Measurements from ENCODE around the gene DHX30. TPM values are rescaled to one million over a fixed set of nuclear protein-coding genes. Genes with fewer than 3 reads are reported as not detected.

DHX30 gene
- total and polyA plus RNA-seq, 2 donors (not counting 1 experiment from before 2014, with no cell fraction given) = 27.4 to 47.1 TPM

DNA sequence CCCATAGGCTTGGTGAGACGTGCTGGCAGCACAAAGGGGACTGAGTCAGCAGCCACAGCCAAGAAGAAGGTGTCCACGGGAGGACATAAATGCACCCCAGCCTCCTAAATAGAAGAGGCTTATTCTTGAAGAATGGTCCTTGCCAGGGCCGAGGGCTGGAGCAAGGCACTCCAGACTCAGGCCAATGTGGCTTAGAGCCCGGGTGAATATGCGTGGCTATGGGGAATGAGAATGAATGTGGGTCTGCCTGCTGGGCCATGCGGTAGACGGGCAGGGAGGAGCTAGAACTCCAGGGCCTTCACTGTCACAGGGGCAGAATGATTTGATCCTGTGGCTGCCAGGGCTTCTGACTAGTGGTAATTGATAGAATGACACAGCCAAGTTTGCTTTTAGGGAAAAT lies 34.0 kb downstream of the DHX30 start:
- Histone ChIP-seq H3K9ac (ENCODE audit: insufficient read depth, low read length) (no peak overlapping the region), H3K4me3 (replicated peaks in 1 of 4; ENCODE audit: control extremely low read depth in 1 of 4, insufficient read depth in 1 of 4, low read depth in 3 of 4, low read length in 4 of 4) (no peak overlapping the region), H3K27ac (ENCODE audit: insufficient read depth, low read length) (no peak overlapping the region), H3K36me3 (ENCODE audit: control insufficient read depth, insufficient read depth, low read length) (peaks cover 25% of the 10 kb centered on the region), H3K4me1 (ENCODE audit: control insufficient read depth, extremely low read depth, insufficient read depth, low read length) (no peaks in the 10 kb centered on the region), H3K27me3 (ENCODE audit: control insufficient read depth, insufficient read depth, low read length) (no peaks in the 10 kb centered on the region), H2AFZ (ENCODE audit: low read length) (no peak overlapping the region), H3K9me3 (ENCODE audit: control insufficient read depth, insufficient read depth, low read depth, low read length) (no peaks in the 10 kb centered on the region), H3K4me2 (ENCODE audit: extremely low read depth, insufficient read depth, low read length) (no peak overlapping the region), H3K79me2 (ENCODE audit: control insufficient read depth, insufficient read depth, low read length) (peaks cover 2% of the 10 kb centered on the region), H4K20me1 (ENCODE audit: control insufficient read depth, extremely low read depth, insufficient read depth, low read length) (no peaks in the 10 kb centered on the region)
- no peak for TF ChIP-seq EZH2 (IDR thresholded peaks at IDR 0.05; ENCODE audit: low read length, missing control alignments)
- TF ChIP-seq, protein P1, sequence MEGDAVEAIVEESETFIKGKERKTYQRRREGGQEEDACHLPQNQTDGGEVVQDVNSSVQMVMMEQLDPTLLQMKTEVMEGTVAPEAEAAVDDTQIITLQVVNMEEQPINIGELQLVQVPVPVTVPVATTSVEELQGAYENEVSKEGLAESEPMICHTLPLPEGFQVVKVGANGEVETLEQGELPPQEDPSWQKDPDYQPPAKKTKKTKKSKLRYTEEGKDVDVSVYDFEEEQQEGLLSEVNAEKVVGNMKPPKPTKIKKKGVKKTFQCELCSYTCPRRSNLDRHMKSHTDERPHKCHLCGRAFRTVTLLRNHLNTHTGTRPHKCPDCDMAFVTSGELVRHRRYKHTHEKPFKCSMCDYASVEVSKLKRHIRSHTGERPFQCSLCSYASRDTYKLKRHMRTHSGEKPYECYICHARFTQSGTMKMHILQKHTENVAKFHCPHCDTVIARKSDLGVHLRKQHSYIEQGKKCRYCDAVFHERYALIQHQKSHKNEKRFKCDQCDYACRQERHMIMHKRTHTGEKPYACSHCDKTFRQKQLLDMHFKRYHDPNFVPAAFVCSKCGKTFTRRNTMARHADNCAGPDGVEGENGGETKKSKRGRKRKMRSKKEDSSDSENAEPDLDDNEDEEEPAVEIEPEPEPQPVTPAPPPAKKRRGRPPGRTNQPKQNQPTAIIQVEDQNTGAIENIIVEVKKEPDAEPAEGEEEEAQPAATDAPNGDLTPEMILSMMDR (conservative IDR thresholded peaks at IDR 0.05 in 1 of 2, IDR thresholded peaks at IDR 0.05 in 1 of 2; ENCODE audit: low read depth in 1 of 2, low read length in 2 of 2) = no peak
- no peak for DNase-seq (ENCODE audit: low read depth in 2 of 2)

DNA sequence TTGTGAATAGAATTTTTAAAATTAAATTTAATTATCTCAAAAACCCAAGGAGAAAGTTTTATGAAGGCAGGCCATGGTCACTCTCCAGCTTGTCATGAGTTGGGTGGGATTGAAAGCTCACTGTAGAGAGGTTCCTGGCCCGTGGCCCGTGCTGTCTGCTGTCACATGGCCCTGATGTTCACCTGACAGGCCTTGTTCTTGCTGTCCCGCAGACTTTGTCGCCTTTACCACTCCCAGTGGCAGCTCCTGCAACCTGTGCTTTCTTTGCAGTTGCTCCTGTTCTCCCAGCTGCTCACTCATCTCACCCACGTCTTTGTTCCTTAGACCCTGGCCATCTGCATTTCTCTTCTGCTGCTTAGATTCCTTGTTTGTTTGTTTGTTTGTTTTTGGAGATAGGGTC lies 35.6 kb downstream of the DHX30 start:
- no peak for DNase-seq (ENCODE audit: low read depth in 2 of 2)
- H3K27me3 ChIP-seq (ENCODE audit: control insufficient read depth, insufficient read depth, low read length) = no peaks in the 10 kb centered on the region
- H3K9ac ChIP-seq (ENCODE audit: insufficient read depth, low read length) = no peak overlapping the region
- H3K4me2 ChIP-seq (ENCODE audit: extremely low read depth, insufficient read depth, low read length) = no peak overlapping the region
- H3K79me2 ChIP-seq (ENCODE audit: control insufficient read depth, insufficient read depth, low read length) = peaks cover 2% of the 10 kb centered on the region
- TF ChIP-seq EZH2 (IDR thresholded peaks at IDR 0.05; ENCODE audit: low read length, missing control alignments) = no peak
- TF ChIP-seq, protein P1 (conservative IDR thresholded peaks at IDR 0.05 in 1 of 2, IDR thresholded peaks at IDR 0.05 in 1 of 2; ENCODE audit: low read depth in 1 of 2, low read length in 2 of 2) = no peak
- no peak overlapping the region for H2AFZ ChIP-seq (ENCODE audit: low read length)
- H3K36me3 ChIP-seq (ENCODE audit: control insufficient read depth, insufficient read depth, low read length) = peaks cover 29% of the 10 kb centered on the region
- H3K4me1 ChIP-seq (ENCODE audit: control insufficient read depth, extremely low read depth, insufficient read depth, low read length) = no peaks in the 10 kb centered on the region
- H3K27ac ChIP-seq (ENCODE audit: insufficient read depth, low read length) = no peak overlapping the region
- no peak overlapping the region for H3K4me3 ChIP-seq (replicated peaks in 1 of 4; ENCODE audit: control extremely low read depth in 1 of 4, insufficient read depth in 1 of 4, low read depth in 3 of 4, low read length in 4 of 4)
- H3K9me3 ChIP-seq (ENCODE audit: control insufficient read depth, insufficient read depth, low read depth, low read length) = no peaks in the 10 kb centered on the region
- H4K20me1 ChIP-seq (ENCODE audit: control insufficient read depth, extremely low read depth, insufficient read depth, low read length) = no peaks in the 10 kb centered on the region

DNA sequence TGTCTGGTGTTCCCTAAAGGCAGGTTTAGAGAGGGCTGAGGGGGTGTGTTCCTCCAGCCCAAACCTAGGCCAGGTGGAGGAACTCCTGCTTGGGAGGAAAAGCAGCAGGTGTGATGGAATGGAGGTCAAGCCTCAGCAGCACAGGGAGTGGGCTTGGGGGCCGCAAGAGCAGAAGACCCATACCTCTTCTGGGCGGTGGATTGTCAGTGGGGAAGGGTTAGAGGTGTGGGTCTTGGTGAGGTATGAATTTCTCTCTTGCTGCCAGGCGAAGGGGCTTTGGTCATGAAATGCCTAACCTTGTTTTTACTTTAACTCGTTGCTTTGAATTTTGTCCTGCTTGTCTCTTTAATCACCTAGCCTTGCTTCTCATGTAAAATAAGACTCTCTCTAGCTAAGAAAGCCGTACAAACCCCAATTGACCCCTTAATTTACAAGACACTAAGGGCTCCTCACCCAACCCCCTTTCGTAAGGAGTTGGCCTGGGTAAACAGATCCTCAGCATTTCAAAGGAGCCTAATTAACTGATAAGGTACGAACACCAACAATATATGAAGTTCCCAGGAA lies 38.9 kb downstream of the DHX30 start:
- TF ChIP-seq, protein P1 (conservative IDR thresholded peaks at IDR 0.05 in 1 of 2, IDR thresholded peaks at IDR 0.05 in 1 of 2; ENCODE audit: low read depth in 1 of 2, low read length in 2 of 2) = no peak
- TF ChIP-seq EZH2 (IDR thresholded peaks at IDR 0.05; ENCODE audit: low read length, missing control alignments) = no peak

More for the DNA sequence above, 38.9 kb downstream of the DHX30 start:
- H3K9me3 ChIP-seq (ENCODE audit: control insufficient read depth, insufficient read depth, low read depth, low read length) = no peaks in the 10 kb centered on the region
- no peaks in the 10 kb centered on the region for H4K20me1 ChIP-seq (ENCODE audit: control insufficient read depth, extremely low read depth, insufficient read depth, low read length)
- no peak overlapping the region for H3K4me2 ChIP-seq (ENCODE audit: extremely low read depth, insufficient read depth, low read length)
- H3K27ac ChIP-seq (ENCODE audit: insufficient read depth, low read length) = no peak overlapping the region
- no peaks in the 10 kb centered on the region for H3K4me1 ChIP-seq (ENCODE audit: control insufficient read depth, extremely low read depth, insufficient read depth, low read length)
- H3K4me3 ChIP-seq (replicated peaks in 1 of 4; ENCODE audit: control extremely low read depth in 1 of 4, insufficient read depth in 1 of 4, low read depth in 3 of 4, low read length in 4 of 4) = no peak overlapping the region
- no peaks in the 10 kb centered on the region for H3K27me3 ChIP-seq (ENCODE audit: control insufficient read depth, insufficient read depth, low read length)
- DNase-seq (ENCODE audit: low read depth in 2 of 2) = no peak
- no peak overlapping the region for H2AFZ ChIP-seq (ENCODE audit: low read length)
- H3K36me3 ChIP-seq (ENCODE audit: control insufficient read depth, insufficient read depth, low read length) = peaks cover 47% of the 10 kb centered on the region
- H3K79me2 ChIP-seq (ENCODE audit: control insufficient read depth, insufficient read depth, low read length) = peaks cover 2% of the 10 kb centered on the region
- H3K9ac ChIP-seq (ENCODE audit: insufficient read depth, low read length) = no peak overlapping the region

Measured in fibroblast of lung (primary cell).